HepG2 (cell line): ENCODE results near the gene C4orf36. TPM values are rescaled to one million over a fixed set of nuclear protein-coding genes. Genes with fewer than 3 reads are reported as not detected.

Experiments used
- ATAC-seq: fragments of 200-7000 bp; cut with Tn5 transposase; 3 replicates; pipeline ENCODE4 v1.9.1; 2020; ENCODE audit warnings: mild to moderate bottlenecking, moderate library complexity
- BruUV-seq: library from RNA; stranded (reverse); fragments of 400-500 nt; replicated peaks from 2 replicates; lab custom pipeline; 2021; lab: Mats Ljungman, UMichigan
- CTCF ChIA-PET: fragments of 300-600 bp; formaldehyde crosslinking; extraction: SDS; loops from one replicate; lab custom pipeline; 2021; ENCODE audit warnings: low total read pairs, inconsistent platforms, low intra/inter-chr PET ratio; lab: Yijun Ruan, JAX
- POLR2A ChIA-PET: fragments of 350-600 bp; sonication (Branson Sonifier 250); formaldehyde crosslinking; loops from one replicate; lab custom pipeline; 2020; ENCODE audit warnings: antibody characterized with exemption, inconsistent platforms; lab: Yijun Ruan, JAX
- DNase-seq: peaks from one replicate; pipeline ENCODE4 v3.0.0-alpha.2; 2015; ENCODE audit warnings: low spot score
- FAIRE-seq: peaks from 3 replicates; lab custom pipeline; 2011; peaks lifted over from hg19 to GRCh38; lab: Jason Lieb, UNC
- H2AFZ ChIP-seq: one replicate; pipeline ENCODE4 v1.6.1; 2011; ENCODE audit warnings: low read length, inconsistent platforms
- H3K27ac ChIP-seq: fragments of 300-600 bp; 3 replicates; pipeline ENCODE4 v1.8.0; 2011; ENCODE audit warnings: mixed run types, mild to moderate bottlenecking, mixed read lengths, low read length, inconsistent platforms; ENCODE audit not compliant: insufficient read depth; ENCODE audit errors: extremely low read length
- H3K27me3 ChIP-seq, 2 experiments: fragments of 200-600 bp in 1 of 2; 2 replicates in 1 of 2; 3 replicates in 1 of 2; pipeline versions ENCODE4 v1.6.0 to v1.8.0; 2011; ENCODE audit warnings: low read length in 2 of 2, mild to moderate bottlenecking in 2 of 2, moderate library complexity in 2 of 2, inconsistent platforms in 1 of 2; ENCODE audit not compliant: insufficient read depth in 2 of 2, control insufficient read depth in 1 of 2
- H3K36me3 ChIP-seq, 2 experiments: fragments of 200-600 bp in 1 of 2; replicated peaks in 1 of 2; 2 replicates in 1 of 2; 3 replicates in 1 of 2; pipeline versions ENCODE4 v1.5.1 to v1.8.0; 2011; ENCODE audit warnings: low read length in 2 of 2, inconsistent platforms in 1 of 2; ENCODE audit not compliant: insufficient read depth in 2 of 2, control insufficient read depth in 1 of 2
- H3K4me1 ChIP-seq: 2 replicates; pipeline ENCODE4 v1.5.1; 2012; ENCODE audit warnings: low read length, inconsistent platforms; ENCODE audit not compliant: insufficient read depth
- H3K4me2 ChIP-seq: 2 replicates; pipeline ENCODE4 v1.6.0; 2011; ENCODE audit warnings: low read depth, low read length, inconsistent platforms
- H3K4me3 ChIP-seq, 3 experiments: fragments of 200-600 bp in 1 of 3; sonication (generic), shearing (Covaris generic) in 1 of 3; replicated peaks in 1 of 3; 2 replicates each; pipeline ENCODE4 v1.5.1; 2011 to 2016; ENCODE audit warnings: low read length in 3 of 3, inconsistent platforms in 2 of 3, low read depth in 2 of 3, mild to moderate bottlenecking in 2 of 3, control low read depth in 1 of 3, mixed read lengths in 1 of 3; ENCODE audit not compliant: insufficient read depth in 1 of 3
- H3K79me2 ChIP-seq: one replicate; pipeline ENCODE4 v1.6.1; 2011; ENCODE audit warnings: low read length, inconsistent platforms; ENCODE audit not compliant: insufficient read depth
- H3K9ac ChIP-seq: 2 replicates; pipeline ENCODE4 v1.6.0; 2011; ENCODE audit warnings: mild to moderate bottlenecking, low read depth, low read length, inconsistent platforms; ENCODE audit not compliant: insufficient read depth
- H3K9me3 ChIP-seq: 2 replicates; pipeline ENCODE4 v1.5.1; 2012; ENCODE audit warnings: mild to moderate bottlenecking, low read length
- H4K20me1 ChIP-seq: 2 replicates; pipeline ENCODE4 v1.6.0; 2011; ENCODE audit warnings: inconsistent platforms, mild to moderate bottlenecking, low read length, moderate library complexity; ENCODE audit not compliant: insufficient read depth
- CREM ChIP-seq, 2 experiments: sonication (generic) in 1 of 2; formaldehyde crosslinking in 1 of 2; IDR thresholded peaks; 2 replicates each; pipeline versions ENCODE4 v1.4.0 to v1.6.1; 2016 to 2020; ENCODE audit warnings: antibody characterized with exemption in 1 of 2, mild to moderate bottlenecking in 1 of 2, missing genetic modification reagents in 1 of 2
- ONECUT2 ChIP-seq: sonication (generic); formaldehyde crosslinking; IDR thresholded peaks from 2 replicates; pipeline ENCODE4 v1.4.0; 2020; ENCODE audit warnings: missing genetic modification reagents
- PHF21A ChIP-seq: sonication (generic); formaldehyde crosslinking; IDR thresholded peaks from 2 replicates; pipeline ENCODE4 v1.5.0; 2020; ENCODE audit warnings: mild to moderate bottlenecking, missing genetic modification reagents
- SMAD1 ChIP-seq: sonication (generic); formaldehyde crosslinking; IDR thresholded peaks from 2 replicates; pipeline ENCODE4 v1.4.0; 2020; ENCODE audit warnings: missing genetic modification reagents, low read depth, mild to moderate bottlenecking, borderline replicate concordance
- ZNF230 ChIP-seq: sonication (generic); formaldehyde crosslinking; IDR thresholded peaks from 2 replicates; pipeline ENCODE4 v1.4.0; 2020; ENCODE audit warnings: mild to moderate bottlenecking, missing genetic modification reagents
- ZNF496 ChIP-seq: sonication (generic); formaldehyde crosslinking; IDR thresholded peaks from 2 replicates; pipeline ENCODE4 v1.8.1; 2023; ENCODE audit warnings: mild to moderate bottlenecking, moderate library complexity, missing genetic modification reagents; ENCODE audit not compliant: insufficient replicate concordance
- ZNF564 ChIP-seq: sonication (generic); formaldehyde crosslinking; IDR thresholded peaks from 2 replicates; pipeline ENCODE4 v1.8.1; 2023; ENCODE audit warnings: mild to moderate bottlenecking, missing genetic modification reagents
- ZNF776 ChIP-seq: sonication (generic); formaldehyde crosslinking; IDR thresholded peaks from 2 replicates; pipeline ENCODE4 v1.4.0; 2020; ENCODE audit warnings: mild to moderate bottlenecking, missing genetic modification reagents
- WGBS: methylation state at CpG from one replicate; pipeline ENCODE4 v1.1.6; 2017; ENCODE audit warnings: low lambda C conversion rate; 5-methylcytosine and 5-hydroxymethylcytosine counted together
- in situ Hi-C: cut with HindIII; loops from 2 replicates; pipeline ENCODE4 v1.10.0; 2017; ENCODE audit warnings: low pct_unique_long_range_greater_than_20kb; ENCODE audit not compliant: extremely low pct_ligation_motif_present
- intact Hi-C: fragments of 100-400 bp; cut with micrococcal nuclease; formaldehyde crosslinking; loops from one replicate; pipeline ENCODE4 v1.10.0; 2022; ENCODE audit not compliant: unreplicated experiment
- polyA plus RNA-seq, 8 experiments: library from polyadenylated mRNA; depleted of rRNA in 3 of 8; stranded (reverse) in 7 of 8; unstranded in 1 of 8; fragments of >200 nt; fragmentation: Illumina TruSeq in 4 of 8; extraction: Trizol in 4 of 8; gene quantifications; 2 replicates each; pipeline versions ENCODE4 v1.2.1 to v1.2.3, GENCODE V29; 2011 to 2016; ENCODE audit warnings: low read depth in 4 of 8, missing spikeins in 1 of 8, mixed read lengths in 1 of 8; ENCODE audit not compliant: insufficient read depth in 1 of 8
- total RNA-seq, 5 experiments: library from RNA; depleted of rRNA; stranded (reverse); fragments of >200 nt; fragmentation: Illumina TruSeq; extraction: Trizol; gene quantifications; 2 replicates each; pipeline ENCODE4 v1.2.3, GENCODE V29; 2016; ENCODE audit warnings: low read depth in 1 of 5
- TF ChIP-seq, protein P1 (sequence below): sonication (generic); formaldehyde crosslinking; IDR thresholded peaks from 2 replicates; pipeline ENCODE4 v1.4.0; 2020; ENCODE audit warnings: missing genetic modification reagents
- TF ChIP-seq, protein P2 (sequence below): sonication (generic); formaldehyde crosslinking; conservative IDR thresholded peaks from 2 replicates; pipeline ENCODE4 v1.4.0; 2020; ENCODE audit warnings: missing genetic modification reagents
- TF ChIP-seq, protein P3 (sequence below): sonication (generic); formaldehyde crosslinking; IDR thresholded peaks from 2 replicates; pipeline ENCODE4 v1.9.0; 2021; ENCODE audit warnings: missing genetic modification reagents, mild to moderate bottlenecking, borderline replicate concordance
- TF ChIP-seq, protein P4 (sequence below): sonication (generic); formaldehyde crosslinking; IDR thresholded peaks from 2 replicates; pipeline ENCODE4 v1.9.0; 2022; ENCODE audit warnings: missing genetic modification reagents, mild to moderate bottlenecking, borderline replicate concordance

The C4orf36 gene
- total and polyA plus RNA-seq, 2 of the 13 experiments (the other 11 are each of a cell fraction or from before 2014, with no cell fraction given): 0.63 TPM; not detected in 1

DNA sequence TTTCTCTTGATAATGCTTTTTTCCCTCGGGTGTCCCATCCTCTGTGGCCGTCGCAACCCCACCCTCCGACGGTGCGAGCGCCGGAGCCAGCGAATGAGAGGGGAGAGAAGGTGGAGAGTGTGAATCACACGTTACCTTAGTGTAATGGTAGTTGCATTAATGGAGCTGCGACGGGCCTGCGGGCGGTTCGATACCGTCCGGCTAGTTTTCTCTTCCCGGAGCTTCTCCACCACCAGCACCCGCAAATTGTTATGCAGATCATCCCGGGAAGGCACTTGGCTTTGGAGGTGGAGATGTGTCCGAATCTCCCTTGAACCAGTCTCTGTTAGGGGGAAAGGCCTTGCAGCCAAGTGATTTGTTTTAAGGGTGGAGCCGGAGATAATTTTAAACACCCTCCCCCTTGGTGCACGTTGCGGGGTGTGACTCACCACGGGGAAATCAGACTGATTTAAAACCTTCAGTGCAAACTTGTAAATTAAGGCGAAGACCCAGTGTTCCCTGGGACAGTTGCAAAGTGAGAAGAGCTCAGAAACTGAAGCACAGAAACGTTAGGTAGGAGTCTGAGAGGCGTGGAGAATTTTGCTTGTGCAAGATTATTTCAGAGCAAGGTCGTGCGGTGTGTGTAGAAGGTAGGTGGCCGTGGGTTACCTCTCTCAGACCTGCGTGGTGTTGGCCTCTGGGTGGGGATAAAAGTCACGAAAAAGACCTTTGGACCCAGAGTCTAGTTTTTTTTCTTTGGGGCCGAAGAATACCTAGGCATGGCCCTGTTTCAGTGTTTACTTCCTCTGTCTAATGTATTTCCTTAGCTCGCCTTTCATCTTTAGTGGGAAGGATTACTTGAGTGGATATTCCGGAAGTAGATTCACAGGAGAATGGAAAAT lies 43.9 kb upstream of the C4orf36 start (continued):
- TF ChIP-seq, protein P1, sequence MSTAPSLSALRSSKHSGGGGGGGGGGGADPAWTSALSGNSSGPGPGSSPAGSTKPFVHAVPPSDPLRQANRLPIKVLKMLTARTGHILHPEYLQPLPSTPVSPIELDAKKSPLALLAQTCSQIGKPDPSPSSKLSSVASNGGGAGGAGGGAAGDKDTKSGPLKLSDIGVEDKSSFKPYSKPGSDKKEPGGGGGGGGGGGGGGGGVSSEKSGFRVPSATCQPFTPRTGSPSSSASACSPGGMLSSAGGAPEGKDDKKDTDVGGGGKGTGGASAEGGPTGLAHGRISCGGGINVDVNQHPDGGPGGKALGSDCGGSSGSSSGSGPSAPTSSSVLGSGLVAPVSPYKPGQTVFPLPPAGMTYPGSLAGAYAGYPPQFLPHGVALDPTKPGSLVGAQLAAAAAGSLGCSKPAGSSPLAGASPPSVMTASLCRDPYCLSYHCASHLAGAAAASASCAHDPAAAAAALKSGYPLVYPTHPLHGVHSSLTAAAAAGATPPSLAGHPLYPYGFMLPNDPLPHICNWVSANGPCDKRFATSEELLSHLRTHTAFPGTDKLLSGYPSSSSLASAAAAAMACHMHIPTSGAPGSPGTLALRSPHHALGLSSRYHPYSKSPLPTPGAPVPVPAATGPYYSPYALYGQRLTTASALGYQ (CRISPR knock-in tag): peak; percentile 27; the same call in 1 of the 2 replicates
- no peak for TF ChIP-seq ZNF776 (CRISPR knock-in tag)

DNA sequence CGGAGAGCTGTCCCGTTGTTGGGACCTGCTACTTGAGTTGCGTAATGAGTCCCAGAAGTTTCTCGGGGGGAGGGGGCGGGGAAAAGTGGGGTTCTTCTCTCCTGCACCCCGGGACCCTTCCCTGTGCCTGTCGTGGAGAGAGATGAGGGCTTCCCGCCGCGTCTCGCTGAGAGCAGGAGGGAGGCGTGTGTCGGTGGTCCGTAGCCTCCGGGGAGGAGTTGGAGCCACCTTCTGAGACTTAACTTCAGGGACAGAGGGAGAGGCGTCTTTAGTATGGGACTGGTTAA lies 43.3 kb upstream of the C4orf36 start:
- CTCF ChIA-PET: no interaction called here
- FAIRE-seq (no peak), ATAC-seq (peak; percentile 43), DNase-seq (no peak)
- Histone ChIP-seq H3K4me3 (peak overlapping the region; percentile 80 to 96 (median 89)), H3K36me3 (no peaks in the 10 kb centered on the region; a peak in 1 of 5 replicates), H3K9me3 (no peaks in the 10 kb centered on the region), H3K4me1 (peaks cover 48% of the 10 kb centered on the region), H2AFZ (no peak overlapping the region), H3K27me3 (no peaks in the 10 kb centered on the region; a peak in 1 of 5 replicates), H4K20me1 (no peaks in the 10 kb centered on the region), H3K9ac (peak overlapping the region; percentile 91), H3K79me2 (peaks cover 48% of the 10 kb centered on the region), H3K27ac (peak overlapping the region; percentile 90), H3K4me2 (peak overlapping the region; percentile 78)
- TSS peak; percentile 62 for BruUV-seq
- intact Hi-C loops (loop anchor here (2.0 to 5.0 kb wide), 3 partner anchors 43 to 172 kb away; no protein-coding TSS in a partner anchor), in situ Hi-C loops (loop anchor here (5.0 kb wide), 1 partner anchor 72 kb away; no protein-coding TSS in a partner anchor)
- 3% methylated on average over 14 of the region's 16 CpGs for WGBS
- POLR2A ChIA-PET: interaction anchor here (0.6 to 3.7 kb wide), 15 partner anchors 8 to 140 kb away, joined by 3 to 81 read pairs (median 10); no protein-coding TSS in a partner anchor
- TF ChIP-seq ZNF564 (0 out of 2 replicates have a peak, but pooled peaks have one; percentile 25), PHF21A (0 out of 2 replicates have a peak, but pooled peaks have one; percentile 14), ZNF230 (CRISPR knock-in tag) (no peak), SMAD1 (CRISPR knock-in tag) (no peak), CREM (IDR thresholded peaks at IDR 0.05) (no peak), CREM (CRISPR knock-in tag; IDR thresholded peaks at IDR 0.05) (no peak), ONECUT2 (CRISPR knock-in tag) (no peak), ZNF496 (CRISPR knock-in tag) (no peak)
- TF ChIP-seq, protein P2, sequence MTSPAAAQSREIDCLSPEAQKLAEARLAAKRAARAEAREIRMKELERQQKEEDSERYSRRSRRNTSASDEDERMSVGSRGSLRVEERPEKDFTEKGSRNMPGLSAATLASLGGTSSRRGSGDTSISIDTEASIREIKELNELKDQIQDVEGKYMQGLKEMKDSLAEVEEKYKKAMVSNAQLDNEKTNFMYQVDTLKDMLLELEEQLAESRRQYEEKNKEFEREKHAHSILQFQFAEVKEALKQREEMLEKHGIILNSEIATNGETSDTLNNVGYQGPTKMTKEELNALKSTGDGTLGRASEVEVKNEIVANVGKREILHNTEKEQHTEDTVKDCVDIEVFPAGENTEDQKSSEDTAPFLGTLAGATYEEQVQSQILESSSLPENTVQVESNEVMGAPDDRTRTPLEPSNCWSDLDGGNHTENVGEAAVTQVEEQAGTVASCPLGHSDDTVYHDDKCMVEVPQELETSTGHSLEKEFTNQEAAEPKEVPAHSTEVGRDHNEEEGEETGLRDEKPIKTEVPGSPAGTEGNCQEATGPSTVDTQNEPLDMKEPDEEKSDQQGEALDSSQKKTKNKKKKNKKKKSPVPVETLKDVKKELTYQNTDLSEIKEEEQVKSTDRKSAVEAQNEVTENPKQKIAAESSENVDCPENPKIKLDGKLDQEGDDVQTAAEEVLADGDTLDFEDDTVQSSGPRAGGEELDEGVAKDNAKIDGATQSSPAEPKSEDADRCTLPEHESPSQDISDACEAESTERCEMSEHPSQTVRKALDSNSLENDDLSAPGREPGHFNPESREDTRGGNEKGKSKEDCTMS (CRISPR knock-in tag): no peak
- TF ChIP-seq, protein P3, sequence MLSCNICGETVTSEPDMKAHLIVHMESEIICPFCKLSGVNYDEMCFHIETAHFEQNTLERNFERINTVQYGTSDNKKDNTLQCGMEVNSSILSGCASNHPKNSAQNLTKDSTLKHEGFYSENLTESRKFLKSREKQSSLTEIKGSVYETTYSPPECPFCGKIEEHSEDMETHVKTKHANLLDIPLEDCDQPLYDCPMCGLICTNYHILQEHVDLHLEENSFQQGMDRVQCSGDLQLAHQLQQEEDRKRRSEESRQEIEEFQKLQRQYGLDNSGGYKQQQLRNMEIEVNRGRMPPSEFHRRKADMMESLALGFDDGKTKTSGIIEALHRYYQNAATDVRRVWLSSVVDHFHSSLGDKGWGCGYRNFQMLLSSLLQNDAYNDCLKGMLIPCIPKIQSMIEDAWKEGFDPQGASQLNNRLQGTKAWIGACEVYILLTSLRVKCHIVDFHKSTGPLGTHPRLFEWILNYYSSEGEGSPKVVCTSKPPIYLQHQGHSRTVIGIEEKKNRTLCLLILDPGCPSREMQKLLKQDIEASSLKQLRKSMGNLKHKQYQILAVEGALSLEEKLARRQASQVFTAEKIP: no peak
- TF ChIP-seq, protein P4, sequence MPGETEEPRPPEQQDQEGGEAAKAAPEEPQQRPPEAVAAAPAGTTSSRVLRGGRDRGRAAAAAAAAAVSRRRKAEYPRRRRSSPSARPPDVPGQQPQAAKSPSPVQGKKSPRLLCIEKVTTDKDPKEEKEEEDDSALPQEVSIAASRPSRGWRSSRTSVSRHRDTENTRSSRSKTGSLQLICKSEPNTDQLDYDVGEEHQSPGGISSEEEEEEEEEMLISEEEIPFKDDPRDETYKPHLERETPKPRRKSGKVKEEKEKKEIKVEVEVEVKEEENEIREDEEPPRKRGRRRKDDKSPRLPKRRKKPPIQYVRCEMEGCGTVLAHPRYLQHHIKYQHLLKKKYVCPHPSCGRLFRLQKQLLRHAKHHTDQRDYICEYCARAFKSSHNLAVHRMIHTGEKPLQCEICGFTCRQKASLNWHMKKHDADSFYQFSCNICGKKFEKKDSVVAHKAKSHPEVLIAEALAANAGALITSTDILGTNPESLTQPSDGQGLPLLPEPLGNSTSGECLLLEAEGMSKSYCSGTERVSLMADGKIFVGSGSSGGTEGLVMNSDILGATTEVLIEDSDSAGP (CRISPR knock-in tag): 0 out of 2 replicates have a peak, but pooled peaks have one; percentile 8
